Keratinocyte (primary cell): ENCODE measurements around the gene FAM24B.

Experiments
- EZH2 ChIP-seq: IDR thresholded peaks from one replicate; pipeline ENCODE4 v1.6.1; 2012; ENCODE audit warnings: inconsistent platforms, mild to moderate bottlenecking, low read length, moderate library complexity
- TF ChIP-seq, protein P1 (sequence below), 3 experiments: IDR thresholded peaks in 1 of 3; conservative IDR thresholded peaks in 1 of 3; optimal IDR thresholded peaks in 1 of 3; 2 replicates in 2 of 3; 3 replicates in 1 of 3; pipeline versions ENCODE3 to v1.5.1; 2011; ENCODE audit warnings: low read length in 3 of 3, mild to moderate bottlenecking in 3 of 3, moderate library complexity in 2 of 3, control low read depth in 1 of 3, inconsistent platforms in 1 of 3; ENCODE audit not compliant: insufficient read depth in 2 of 3; ENCODE audit errors: extremely low read depth in 1 of 3

DNA sequence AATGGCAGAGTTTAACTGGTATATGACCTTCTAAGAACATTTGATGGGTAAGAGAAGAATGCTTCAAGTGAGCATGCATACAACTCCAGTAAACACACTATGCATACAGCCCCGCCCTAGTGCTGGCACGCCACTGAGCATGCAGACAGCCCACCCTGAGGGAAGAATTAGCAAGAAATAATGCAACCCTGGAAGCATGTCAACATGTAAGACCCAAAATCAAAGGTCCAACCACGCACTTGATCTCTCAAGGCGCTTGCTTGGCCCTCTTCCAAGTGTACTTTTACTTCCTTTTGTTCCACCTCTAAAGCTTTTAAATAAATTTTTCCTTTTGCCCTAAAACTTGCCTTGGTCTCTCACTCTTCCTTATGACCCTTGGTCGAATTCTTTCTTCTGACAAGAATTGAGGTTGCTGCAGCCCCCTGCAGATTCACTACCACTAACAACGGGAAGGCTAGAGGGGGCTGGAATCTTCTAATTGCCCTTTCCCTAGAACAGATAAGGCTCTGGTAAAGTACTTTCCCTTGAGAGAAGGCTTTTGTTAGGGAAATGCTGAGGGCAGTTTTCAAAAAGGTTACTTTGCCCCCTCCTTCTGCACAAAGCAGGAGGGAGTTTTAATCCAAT is 3.4 kb downstream of the FAM24B start:
- TF ChIP-seq, protein P1, sequence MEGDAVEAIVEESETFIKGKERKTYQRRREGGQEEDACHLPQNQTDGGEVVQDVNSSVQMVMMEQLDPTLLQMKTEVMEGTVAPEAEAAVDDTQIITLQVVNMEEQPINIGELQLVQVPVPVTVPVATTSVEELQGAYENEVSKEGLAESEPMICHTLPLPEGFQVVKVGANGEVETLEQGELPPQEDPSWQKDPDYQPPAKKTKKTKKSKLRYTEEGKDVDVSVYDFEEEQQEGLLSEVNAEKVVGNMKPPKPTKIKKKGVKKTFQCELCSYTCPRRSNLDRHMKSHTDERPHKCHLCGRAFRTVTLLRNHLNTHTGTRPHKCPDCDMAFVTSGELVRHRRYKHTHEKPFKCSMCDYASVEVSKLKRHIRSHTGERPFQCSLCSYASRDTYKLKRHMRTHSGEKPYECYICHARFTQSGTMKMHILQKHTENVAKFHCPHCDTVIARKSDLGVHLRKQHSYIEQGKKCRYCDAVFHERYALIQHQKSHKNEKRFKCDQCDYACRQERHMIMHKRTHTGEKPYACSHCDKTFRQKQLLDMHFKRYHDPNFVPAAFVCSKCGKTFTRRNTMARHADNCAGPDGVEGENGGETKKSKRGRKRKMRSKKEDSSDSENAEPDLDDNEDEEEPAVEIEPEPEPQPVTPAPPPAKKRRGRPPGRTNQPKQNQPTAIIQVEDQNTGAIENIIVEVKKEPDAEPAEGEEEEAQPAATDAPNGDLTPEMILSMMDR (optimal IDR thresholded peaks at IDR 0.05 in 1 of 3, IDR thresholded peaks at IDR 0.05 in 1 of 3, conservative IDR thresholded peaks at IDR 0.05 in 1 of 3; ENCODE audit: extremely low read depth in 1 of 3, insufficient read depth in 2 of 3, low read length in 3 of 3) = no peak
- no peak for TF ChIP-seq EZH2
